Stimulated activated naive CD8-positive, alpha-beta T cell treated with anti-CD3 and anti-CD28 coated beads, Interleukin-15, Interleukin-2, amounts not matched to agents 100 U/mL and 50 U/mL, for 24 hours (primary cell): ENCODE measurements around the gene SRD5A1.

ENCODE experiments used
- ATAC-seq: fragments of 150-1000 bp; cut with Tn5 transposase; one replicate; pipeline ENCODE4 v1.10.0; 2021
- DNase-seq: peaks from one replicate; pipeline ENCODE4 v3.0.0; 2021

Gene SRD5A1

GRCh38 chr5:6604946-6605345 lies 28.3 kb upstream of the SRD5A1 start:
- DNase-seq (no peak), ATAC-seq (no peak)

GRCh38 chr5:6606884-6607558 lies 26.2 kb upstream of the SRD5A1 start:
- no peak for DNase-seq
- ATAC-seq, result no peak

GRCh38 chr5:6607559-6607936 lies 25.7 kb upstream of the SRD5A1 start:
- no peak for ATAC-seq
- no peak for DNase-seq

GRCh38 chr5:6608016-6608415 lies 25.2 kb upstream of the SRD5A1 start:
- ATAC-seq (no peak), DNase-seq (no peak)

- DNase-seq, result no peak
- no peak for ATAC-seq
Observed at GRCh38 chr5:6611334-6612256, 21.6 kb upstream of the SRD5A1 start.

GRCh38 chr5:6615034-6615815 lies 18.0 kb upstream of the SRD5A1 start:
- ATAC-seq, result no peak
- DNase-seq, result no peak

GRCh38 chr5:6616632-6617031 lies 16.6 kb upstream of the SRD5A1 start:
- ATAC-seq (no peak), DNase-seq (no peak)

- ATAC-seq, result no peak
- no peak for DNase-seq
Observed at GRCh38 chr5:6623228-6623627, 10.0 kb upstream of the SRD5A1 start.

- DNase-seq (no peak), ATAC-seq (no peak)
Observed at GRCh38 chr5:6623941-6624340, 9.3 kb upstream of the SRD5A1 start.

GRCh38 chr5:6626508-6626907 lies 6.7 kb upstream of the SRD5A1 start:
- DNase-seq (no peak), ATAC-seq (no peak)

- ATAC-seq (no peak), DNase-seq (no peak)
Observed at GRCh38 chr5:6631441-6631840, 1.8 kb upstream of the SRD5A1 start.

GRCh38 chr5:6632324-6632887 lies 834 bp upstream of the SRD5A1 start:
- ATAC-seq (no peak), DNase-seq (no peak)

GRCh38 chr5:6633469-6634245 lies 417 bp downstream of the SRD5A1 start:
- DNase-seq (no peak), ATAC-seq (peak; percentile 55)

- DNase-seq (no peak), ATAC-seq (no peak)
Observed at GRCh38 chr5:6634306-6634705, 1.1 kb downstream of the SRD5A1 start.

- DNase-seq, result no peak
- no peak for ATAC-seq
Observed at GRCh38 chr5:6634788-6635430, 1.7 kb downstream of the SRD5A1 start.

GRCh38 chr5:6636293-6636692 lies 3.1 kb downstream of the SRD5A1 start:
- no peak for ATAC-seq

GRCh38 chr5:6637022-6637421 lies 3.8 kb downstream of the SRD5A1 start:
- DNase-seq (no peak), ATAC-seq (no peak)

More at GRCh38 chr5:6636293-6636692, 3.1 kb downstream of the SRD5A1 start:
- no peak for DNase-seq

- DNase-seq, result no peak
- ATAC-seq, result no peak
Observed at GRCh38 chr5:6637590-6637989, 4.3 kb downstream of the SRD5A1 start.

- ATAC-seq (no peak), DNase-seq (no peak)
Observed at GRCh38 chr5:6638236-6638635, 5.0 kb downstream of the SRD5A1 start.

- DNase-seq (no peak), ATAC-seq (no peak)
Observed at GRCh38 chr5:6642655-6643054, 9.4 kb downstream of the SRD5A1 start.

- DNase-seq (no peak), ATAC-seq (no peak)
Observed at GRCh38 chr5:6644794-6645241, 11.6 kb downstream of the SRD5A1 start.
